ENCODE data around the gene KLF2. TPM values are rescaled to one million over a fixed set of nuclear protein-coding genes. Genes with fewer than 3 reads are reported as not detected.

The KLF2 gene
- total and polyA plus RNA-seq, 2 donors (not counting 1 experiment from before 2014, with no cell fraction given): 6.7 to 19.2 TPM

DNA sequence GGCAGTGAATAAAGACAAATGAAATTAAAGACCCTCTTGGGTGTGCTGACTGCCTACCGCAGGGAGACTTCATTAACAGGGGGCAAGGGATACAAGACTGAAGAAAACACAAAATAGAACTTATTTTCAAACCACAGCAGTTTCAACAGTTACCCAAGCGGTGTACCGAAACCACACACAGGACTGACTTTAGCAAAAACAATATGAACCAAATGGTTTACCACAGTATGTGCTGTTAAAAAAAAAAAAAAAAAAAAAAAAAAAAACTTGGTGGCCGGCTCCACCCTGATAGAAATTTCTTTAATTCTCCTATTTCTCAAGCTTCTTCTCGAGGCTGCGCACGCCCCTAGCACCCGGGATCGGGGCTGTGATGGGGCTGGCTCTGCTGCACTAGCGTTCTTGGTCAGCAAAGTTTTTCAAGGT, 42.6 kb downstream of the KLF2 start:
- peaks cover 1% of the 10 kb centered on the region for H3K36me3 ChIP-seq (ENCODE audit: control insufficient read depth, insufficient read depth, low read length)
- H3K4me2 ChIP-seq (ENCODE audit: extremely low read depth, insufficient read depth, low read length): no peak overlapping the region
- no peaks in the 10 kb centered on the region for H3K27me3 ChIP-seq (ENCODE audit: control insufficient read depth, insufficient read depth, low read length)
- TF ChIP-seq CTCF (conservative IDR thresholded peaks at IDR 0.05 in 1 of 2, IDR thresholded peaks at IDR 0.05 in 1 of 2; ENCODE audit: low read depth in 1 of 2, low read length in 2 of 2): no peak
- no peak for TF ChIP-seq EZH2 (IDR thresholded peaks at IDR 0.05; ENCODE audit: low read length, missing control alignments)
- no peak for DNase-seq (ENCODE audit: low read depth in 2 of 2)
- no peaks in the 10 kb centered on the region for H3K9me3 ChIP-seq (ENCODE audit: control insufficient read depth, insufficient read depth, low read depth, low read length)
- no peak overlapping the region for H2AFZ ChIP-seq (ENCODE audit: low read length)
- no peak overlapping the region for H3K27ac ChIP-seq (ENCODE audit: insufficient read depth, low read length)
- H3K9ac ChIP-seq (ENCODE audit: insufficient read depth, low read length): no peak overlapping the region
- H4K20me1 ChIP-seq (ENCODE audit: control insufficient read depth, extremely low read depth, insufficient read depth, low read length): no peaks in the 10 kb centered on the region
- H3K79me2 ChIP-seq (ENCODE audit: control insufficient read depth, insufficient read depth, low read length): no peaks in the 10 kb centered on the region
- H3K4me1 ChIP-seq (ENCODE audit: control insufficient read depth, extremely low read depth, insufficient read depth, low read length): peaks cover 7% of the 10 kb centered on the region
- no peak overlapping the region for H3K4me3 ChIP-seq (replicated peaks in 1 of 4; ENCODE audit: control extremely low read depth in 1 of 4, insufficient read depth in 1 of 4, low read depth in 3 of 4, low read length in 4 of 4)

DNA sequence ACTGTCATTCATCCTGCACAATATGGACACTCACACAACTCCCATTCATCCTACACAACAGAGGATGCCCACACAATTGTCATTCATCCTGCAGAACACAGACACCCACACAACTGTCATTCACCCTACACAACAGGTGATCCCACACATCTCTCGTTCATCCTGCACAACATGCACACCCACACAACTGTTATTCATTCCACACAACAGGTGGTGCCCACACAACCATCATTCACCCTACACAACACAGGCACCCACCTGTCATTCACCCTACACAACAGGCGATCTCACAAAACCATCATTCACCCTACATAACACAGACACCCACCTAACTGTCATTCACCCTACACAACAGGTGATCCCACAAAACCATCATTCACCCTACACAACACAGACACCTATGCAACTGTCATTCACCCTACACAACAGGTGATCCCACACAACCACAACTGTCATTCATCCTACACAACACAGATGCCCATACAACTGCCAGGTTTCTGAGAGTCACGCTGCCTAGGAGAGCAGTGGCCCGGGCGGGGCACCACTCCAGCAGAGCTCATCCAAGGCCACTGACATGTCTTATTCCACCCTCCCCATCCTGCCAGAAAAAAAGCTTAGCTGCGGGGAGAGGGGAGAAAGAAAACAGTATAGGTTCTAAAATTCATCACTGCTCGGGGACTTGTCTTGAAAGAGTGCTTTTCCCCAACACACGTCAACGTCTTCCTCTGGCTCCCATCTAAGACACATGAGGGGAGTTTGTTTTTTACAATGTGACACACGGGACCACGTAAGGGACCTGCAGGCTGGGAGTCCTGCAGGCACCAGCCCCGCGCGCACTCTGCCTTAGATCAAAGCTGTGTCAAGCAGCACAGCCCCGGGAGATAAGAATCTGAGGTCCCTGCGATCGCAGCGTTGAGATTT, 44.0 kb downstream of the KLF2 start:
- Histone ChIP-seq H3K4me2 (ENCODE audit: extremely low read depth, insufficient read depth, low read length) (no peak overlapping the region), H3K9ac (ENCODE audit: insufficient read depth, low read length) (no peak overlapping the region), H3K4me1 (ENCODE audit: control insufficient read depth, extremely low read depth, insufficient read depth, low read length) (peaks cover 20% of the 10 kb centered on the region), H3K27ac (ENCODE audit: insufficient read depth, low read length) (no peak overlapping the region), H3K9me3 (ENCODE audit: control insufficient read depth, insufficient read depth, low read depth, low read length) (no peaks in the 10 kb centered on the region), H2AFZ (ENCODE audit: low read length) (no peak overlapping the region), H3K4me3 (replicated peaks in 1 of 4; ENCODE audit: control extremely low read depth in 1 of 4, insufficient read depth in 1 of 4, low read depth in 3 of 4, low read length in 4 of 4) (no peak overlapping the region), H4K20me1 (ENCODE audit: control insufficient read depth, extremely low read depth, insufficient read depth, low read length) (no peaks in the 10 kb centered on the region), H3K27me3 (ENCODE audit: control insufficient read depth, insufficient read depth, low read length) (no peaks in the 10 kb centered on the region), H3K36me3 (ENCODE audit: control insufficient read depth, insufficient read depth, low read length) (peaks cover 1% of the 10 kb centered on the region), H3K79me2 (ENCODE audit: control insufficient read depth, insufficient read depth, low read length) (no peaks in the 10 kb centered on the region)
- TF ChIP-seq EZH2 (IDR thresholded peaks at IDR 0.05; ENCODE audit: low read length, missing control alignments) (no peak), CTCF (conservative IDR thresholded peaks at IDR 0.05 in 1 of 2, IDR thresholded peaks at IDR 0.05 in 1 of 2; ENCODE audit: low read depth in 1 of 2, low read length in 2 of 2) (no peak)
- DNase-seq (ENCODE audit: low read depth in 2 of 2): no peak

DNA sequence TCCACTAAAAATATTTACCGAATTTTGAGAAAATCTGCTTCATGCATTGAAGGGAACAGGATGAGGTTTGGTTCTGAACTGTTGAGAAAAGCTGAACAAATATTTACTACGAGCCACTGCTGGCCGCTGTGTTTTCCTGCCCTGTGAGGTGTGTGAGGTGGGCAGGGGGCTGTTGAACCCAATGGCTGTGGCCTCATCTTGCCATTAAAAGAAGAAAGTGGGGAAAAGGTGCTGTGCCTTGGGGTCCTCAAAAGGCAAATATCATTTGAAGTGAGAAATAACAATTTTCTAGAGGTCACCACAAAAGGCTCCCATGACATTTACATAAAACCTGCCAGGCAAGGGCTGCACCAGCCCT, 44.7 kb downstream of the KLF2 start:
- no peaks in the 10 kb centered on the region for H3K27me3 ChIP-seq (ENCODE audit: control insufficient read depth, insufficient read depth, low read length)
- no peak overlapping the region for H3K9ac ChIP-seq (ENCODE audit: insufficient read depth, low read length)
- H3K4me3 ChIP-seq (replicated peaks in 1 of 4; ENCODE audit: control extremely low read depth in 1 of 4, insufficient read depth in 1 of 4, low read depth in 3 of 4, low read length in 4 of 4): no peak overlapping the region
- no peaks in the 10 kb centered on the region for H4K20me1 ChIP-seq (ENCODE audit: control insufficient read depth, extremely low read depth, insufficient read depth, low read length)
- no peak overlapping the region for H3K27ac ChIP-seq (ENCODE audit: insufficient read depth, low read length)
- H3K4me1 ChIP-seq (ENCODE audit: control insufficient read depth, extremely low read depth, insufficient read depth, low read length): peaks cover 26% of the 10 kb centered on the region
- DNase-seq (ENCODE audit: low read depth in 2 of 2): no peak
- no peak overlapping the region for H2AFZ ChIP-seq (ENCODE audit: low read length)
- no peaks in the 10 kb centered on the region for H3K79me2 ChIP-seq (ENCODE audit: control insufficient read depth, insufficient read depth, low read length)
- no peaks in the 10 kb centered on the region for H3K9me3 ChIP-seq (ENCODE audit: control insufficient read depth, insufficient read depth, low read depth, low read length)
- H3K4me2 ChIP-seq (ENCODE audit: extremely low read depth, insufficient read depth, low read length): no peak overlapping the region
- TF ChIP-seq EZH2 (IDR thresholded peaks at IDR 0.05; ENCODE audit: low read length, missing control alignments): no peak
- TF ChIP-seq CTCF (conservative IDR thresholded peaks at IDR 0.05 in 1 of 2, IDR thresholded peaks at IDR 0.05 in 1 of 2; ENCODE audit: low read depth in 1 of 2, low read length in 2 of 2): no peak
- H3K36me3 ChIP-seq (ENCODE audit: control insufficient read depth, insufficient read depth, low read length): peaks cover 1% of the 10 kb centered on the region

Measured in fibroblast of lung (primary cell).